GM18511 (cell line): Measurements from ENCODE around the gene MMEL1.
"Not testable (repeated sequence)": the region's sequence is repeated elsewhere in the genome, so short reads cannot be mapped to it uniquely, and the experiment has no call there.

Experiments used
- ATAC-seq: cut with Tn5 transposase; IDR thresholded peaks from one replicate; pipeline ENCODE4 v1.9.1; 2021; ENCODE audit warnings: mild to moderate bottlenecking, moderate library complexity; ENCODE audit not compliant: unreplicated experiment

The MMEL1 gene

DNA sequence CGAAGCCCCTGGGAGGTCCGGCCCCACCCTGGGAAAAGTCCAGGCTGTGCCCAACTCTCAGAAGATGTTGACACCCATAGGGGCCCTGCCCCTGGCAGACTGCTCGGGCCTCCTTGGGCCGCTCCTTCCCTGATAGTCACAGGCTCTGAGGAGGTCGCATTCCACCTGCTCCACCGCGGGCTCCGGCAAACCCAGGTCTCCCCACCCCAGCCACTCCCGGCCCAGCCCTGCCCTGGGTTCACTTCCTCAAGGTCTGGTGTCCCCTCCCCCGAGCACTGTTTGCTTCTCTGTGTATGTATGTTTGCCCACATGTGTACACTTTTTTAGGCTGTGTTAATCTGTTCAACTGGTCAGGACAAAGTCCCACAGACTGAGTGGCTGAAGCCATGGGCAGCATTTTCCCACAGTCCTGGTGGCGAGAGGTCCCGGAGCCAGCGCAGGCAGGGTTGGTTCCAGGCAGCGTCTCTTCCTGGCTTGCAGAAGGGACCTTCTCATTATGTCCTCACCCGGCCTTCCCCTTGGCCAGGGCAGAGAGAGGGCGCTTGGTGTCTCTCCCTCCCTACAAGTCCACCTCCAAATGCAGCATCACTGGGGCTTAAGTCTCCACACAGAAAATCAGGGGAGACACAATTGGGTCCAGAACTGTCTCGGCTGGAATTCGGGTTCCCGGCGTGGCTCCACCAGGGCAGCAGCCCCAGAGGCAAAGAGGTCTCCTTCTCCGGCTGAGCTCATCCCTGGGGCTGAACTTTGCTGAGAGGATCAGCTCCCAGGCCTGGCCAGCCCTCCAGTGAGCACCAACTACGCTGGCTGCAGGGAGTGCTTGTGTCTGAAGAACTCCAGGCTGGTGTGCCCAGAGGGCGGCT, 56.8 kb downstream of the MMEL1 start:
- ATAC-seq: no peak

- ATAC-seq: no peak
These were observed 58.5 kb downstream of the MMEL1 start for GRCh38 chr1:2574350-2574749.

- ATAC-seq: no peak
These were observed 59.4 kb downstream of the MMEL1 start for GRCh38 chr1:2573250-2573920.

- no peak for ATAC-seq
These were observed 61.5 kb downstream of the MMEL1 start for GRCh38 chr1:2571348-2571747.

DNA sequence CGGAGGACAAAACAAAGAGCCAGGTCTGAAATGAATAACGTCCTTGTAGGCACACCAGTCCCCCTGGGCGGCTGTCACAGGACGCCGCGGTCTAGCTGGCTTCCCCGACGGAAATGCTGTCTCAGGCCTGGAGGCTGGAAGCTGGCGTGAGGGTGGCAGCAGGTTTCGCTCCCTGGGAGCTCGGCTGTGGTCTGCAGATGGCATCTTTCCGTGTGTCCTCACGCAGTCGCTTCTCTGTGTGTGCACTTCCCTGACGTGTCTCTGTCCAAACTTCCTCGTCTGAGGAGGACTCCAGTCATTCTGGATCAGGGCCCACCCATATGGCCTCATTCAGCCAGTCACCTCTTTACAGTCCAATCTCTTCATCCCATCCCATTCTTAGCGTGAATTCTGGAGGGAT, 62.5 kb downstream of the MMEL1 start:
- no peak for ATAC-seq

DNA sequence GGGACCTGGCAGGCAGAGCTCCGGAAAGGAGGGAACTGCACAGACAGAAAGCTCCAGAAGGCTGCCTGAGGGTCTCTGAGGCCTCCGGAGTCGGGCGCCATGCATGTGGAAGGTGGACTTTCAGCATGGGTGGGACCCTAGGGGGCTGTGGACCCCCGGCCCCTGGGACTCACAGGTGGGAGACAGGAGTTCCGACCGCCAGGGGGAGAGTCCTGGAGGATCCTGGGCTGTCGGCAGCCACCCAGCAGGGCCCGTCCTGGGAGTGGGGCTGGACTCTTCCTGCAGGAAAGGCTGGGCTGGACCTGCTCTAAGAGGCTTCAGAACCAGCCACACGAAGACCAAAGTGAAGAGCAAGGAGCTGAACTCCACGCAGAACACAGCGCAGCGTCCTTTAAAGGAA, 63.1 kb downstream of the MMEL1 start:
- not testable (repeated sequence) for ATAC-seq

- ATAC-seq: no peak
These were observed 63.8 kb downstream of the MMEL1 start for GRCh38 chr1:2569060-2569459.

- ATAC-seq: not testable (repeated sequence)
These were observed 64.5 kb downstream of the MMEL1 start for GRCh38 chr1:2568187-2568816.

- ATAC-seq: no peak
These were observed 65.6 kb downstream of the MMEL1 start for GRCh38 chr1:2567083-2567679.

GRCh38 chr1:2566101-2567045, 66.4 kb downstream of the MMEL1 start:
- ATAC-seq: no peak

DNA sequence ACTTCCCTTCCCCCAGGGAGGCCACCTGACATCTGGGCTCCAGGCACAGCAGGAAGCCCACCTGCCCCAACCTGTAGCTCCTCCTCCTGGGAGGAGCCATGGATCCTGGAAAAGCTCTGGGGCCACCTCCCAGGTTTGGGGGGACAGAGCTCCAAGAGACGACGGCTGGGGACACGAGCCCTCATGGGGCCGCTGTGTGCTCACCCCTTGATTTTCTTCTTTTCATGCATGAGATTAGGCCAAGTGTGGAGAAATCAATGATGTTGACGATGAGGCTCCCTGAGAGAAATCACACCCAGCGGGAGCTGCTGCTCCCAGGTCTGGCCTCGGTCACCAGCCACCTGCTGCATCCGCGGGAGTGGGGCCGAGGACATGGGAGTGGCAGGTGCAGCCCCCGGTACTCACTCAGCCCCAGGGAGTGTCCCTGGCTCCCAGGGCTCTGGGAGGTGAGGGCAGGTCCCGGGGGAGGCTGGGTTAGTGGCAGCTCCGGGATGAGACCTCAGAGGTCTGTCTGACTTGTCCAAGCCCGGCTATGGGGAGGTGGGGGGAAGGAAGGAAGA, 67.9 kb downstream of the MMEL1 start:
- ATAC-seq: no peak

- ATAC-seq: no peak
These were observed 68.6 kb downstream of the MMEL1 start for GRCh38 chr1:2564006-2564814.

- no peak for ATAC-seq
These were observed 69.6 kb downstream of the MMEL1 start for GRCh38 chr1:2563205-2563604.

GRCh38 chr1:2561898-2562895, 70.6 kb downstream of the MMEL1 start:
- ATAC-seq: no peak

DNA sequence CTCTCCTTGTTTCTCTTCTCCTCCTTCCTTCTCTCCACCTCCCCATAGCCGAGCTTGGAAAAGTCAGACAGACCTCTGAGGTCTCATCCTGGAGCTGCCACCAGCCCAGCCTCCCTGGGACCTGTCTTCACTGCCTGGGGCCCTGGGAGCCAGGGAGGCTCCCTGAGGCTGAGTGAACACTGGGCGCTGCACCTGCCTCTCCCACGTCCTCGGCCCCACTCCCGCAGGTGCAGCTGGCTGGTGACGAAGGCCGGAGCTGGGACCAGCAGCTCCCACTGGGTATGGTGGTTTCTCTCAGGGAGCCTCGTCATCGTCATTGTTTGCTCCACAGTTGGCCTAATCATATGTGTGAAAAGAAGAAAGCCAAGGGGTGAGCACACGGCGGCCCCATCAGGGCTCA, 71.4 kb downstream of the MMEL1 start:
- no peak for ATAC-seq

- no peak for ATAC-seq
These were observed 72.3 kb downstream of the MMEL1 start for GRCh38 chr1:2560299-2561073.
